Measurements from ENCODE around the gene NEURL4. TPM values are rescaled to one million over a fixed set of nuclear protein-coding genes. Genes with fewer than 3 reads are reported as not detected.

Gene NEURL4
- total RNA-seq, 1 experiment from 2014 or later: 9.8 TPM

- DNase-seq (ENCODE audit: low spot score): no peak
Observed at GRCh38 chr17:7304179-7304578, 25.0 kb downstream of the NEURL4 start.

DNA sequence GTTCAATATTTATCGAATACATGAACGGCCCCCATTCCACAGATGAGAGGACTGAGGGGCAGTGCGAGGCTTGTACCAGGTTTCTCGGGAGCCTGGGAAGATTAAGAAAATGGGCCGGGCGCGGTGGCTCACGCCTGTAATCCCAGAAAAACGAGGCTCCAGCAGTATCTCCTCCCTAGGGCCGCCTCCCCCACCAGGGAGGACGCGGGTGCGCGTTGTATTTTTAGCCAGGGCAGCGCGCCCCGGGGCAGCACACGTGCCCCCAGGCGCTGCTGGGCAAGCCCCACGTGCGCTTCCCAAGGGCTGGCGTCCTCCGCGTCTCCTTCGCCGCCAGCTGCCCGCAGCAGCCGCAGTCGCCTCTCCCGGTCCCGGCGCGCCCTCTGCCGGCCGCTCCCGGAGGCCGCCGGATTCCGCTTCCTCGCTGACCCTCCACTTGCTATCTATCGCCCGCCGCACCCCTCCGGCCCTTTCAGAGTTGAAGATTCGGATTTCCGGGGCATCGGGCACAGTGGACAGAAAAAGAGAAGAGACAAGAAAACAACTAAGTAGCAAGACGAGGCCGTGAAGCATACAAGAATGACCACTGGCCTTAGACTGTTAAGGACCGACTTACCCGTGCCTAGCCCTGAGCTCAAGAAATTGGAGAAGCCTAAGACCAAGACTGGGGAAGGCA lies 32.8 kb downstream of the NEURL4 start:
- DNase-seq (ENCODE audit: low spot score): peak; percentile 72

DNA sequence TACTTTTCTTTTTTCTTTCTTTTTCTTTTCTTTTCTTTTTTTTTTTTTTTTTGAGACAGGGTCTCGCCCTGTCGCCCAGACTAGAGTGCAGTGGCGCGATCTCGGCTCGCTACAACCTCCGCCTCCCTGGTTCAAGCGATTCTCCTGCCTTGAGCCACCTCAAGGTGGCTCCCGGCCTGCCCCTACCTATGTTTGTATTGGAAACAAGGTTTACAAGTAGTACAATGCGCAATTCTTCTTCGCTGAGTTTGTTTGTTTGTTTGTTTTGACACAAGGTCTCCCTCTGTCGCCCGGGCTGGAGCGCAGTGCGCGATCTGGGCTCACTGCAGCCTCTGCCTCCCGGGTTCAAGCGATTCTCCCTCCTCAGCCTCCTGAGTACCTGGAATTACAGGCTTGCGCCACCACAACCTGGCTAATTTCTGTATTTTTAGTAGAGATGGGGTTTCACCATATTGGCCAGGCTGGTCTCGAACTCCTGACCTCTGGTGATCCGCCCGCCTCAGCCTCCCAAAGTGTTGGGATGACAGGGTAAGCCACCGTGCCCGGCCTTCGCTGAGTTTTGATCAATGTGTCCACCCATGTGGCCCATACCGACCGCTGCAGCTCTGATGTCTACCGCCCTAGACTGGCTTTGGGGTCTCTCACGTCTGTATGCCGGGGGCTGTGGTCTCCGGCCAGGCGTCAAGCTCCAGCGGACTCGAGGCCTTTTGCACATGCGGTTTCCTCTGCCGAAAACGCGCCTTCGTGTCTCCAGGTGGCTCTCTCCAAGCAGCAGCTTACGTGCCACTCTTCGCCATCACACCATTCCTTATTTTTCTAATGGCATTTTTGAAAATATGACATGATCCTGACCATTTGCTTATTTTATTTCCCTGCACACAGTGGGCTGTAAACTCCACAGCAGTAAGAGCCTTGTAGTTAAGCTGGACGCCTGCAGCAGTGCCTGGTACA lies 33.6 kb downstream of the NEURL4 start:
- no peak for DNase-seq (ENCODE audit: low spot score)

DNA sequence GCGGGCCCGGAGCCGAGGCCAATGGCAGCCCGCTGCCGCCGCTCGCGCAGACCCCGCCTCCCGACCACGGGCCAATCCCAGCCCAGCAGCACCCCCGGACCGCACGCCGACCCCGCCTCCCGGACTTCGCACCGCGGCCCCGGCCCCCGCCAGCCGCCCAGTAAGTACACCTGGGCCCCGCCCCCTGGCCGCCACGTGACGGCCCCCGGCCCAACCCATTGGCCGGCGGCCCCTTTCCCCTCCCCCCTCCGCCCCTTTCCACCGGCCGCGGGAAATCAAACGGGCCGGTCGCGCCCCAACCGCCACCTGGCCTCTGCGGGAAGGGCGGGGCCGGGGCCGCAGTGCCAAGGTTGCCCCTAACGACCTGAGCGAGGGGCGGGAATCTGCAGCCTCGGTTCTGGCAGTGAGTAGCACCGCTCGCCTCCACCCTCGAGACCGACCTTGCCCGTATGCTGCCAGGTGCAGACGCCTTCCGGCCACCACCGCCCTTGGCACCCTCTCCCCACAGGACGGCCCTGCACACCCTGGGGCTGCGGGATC lies 34.5 kb downstream of the NEURL4 start, which contains the start of gene YBX2:
TSS of gene YBX2 (minus strand) at position 26 of the 540 bp plus-strand sequence. CDS start 139 bp downstream, outside the sequence.
- peak; percentile 33 for DNase-seq (ENCODE audit: low spot score)

DNA sequence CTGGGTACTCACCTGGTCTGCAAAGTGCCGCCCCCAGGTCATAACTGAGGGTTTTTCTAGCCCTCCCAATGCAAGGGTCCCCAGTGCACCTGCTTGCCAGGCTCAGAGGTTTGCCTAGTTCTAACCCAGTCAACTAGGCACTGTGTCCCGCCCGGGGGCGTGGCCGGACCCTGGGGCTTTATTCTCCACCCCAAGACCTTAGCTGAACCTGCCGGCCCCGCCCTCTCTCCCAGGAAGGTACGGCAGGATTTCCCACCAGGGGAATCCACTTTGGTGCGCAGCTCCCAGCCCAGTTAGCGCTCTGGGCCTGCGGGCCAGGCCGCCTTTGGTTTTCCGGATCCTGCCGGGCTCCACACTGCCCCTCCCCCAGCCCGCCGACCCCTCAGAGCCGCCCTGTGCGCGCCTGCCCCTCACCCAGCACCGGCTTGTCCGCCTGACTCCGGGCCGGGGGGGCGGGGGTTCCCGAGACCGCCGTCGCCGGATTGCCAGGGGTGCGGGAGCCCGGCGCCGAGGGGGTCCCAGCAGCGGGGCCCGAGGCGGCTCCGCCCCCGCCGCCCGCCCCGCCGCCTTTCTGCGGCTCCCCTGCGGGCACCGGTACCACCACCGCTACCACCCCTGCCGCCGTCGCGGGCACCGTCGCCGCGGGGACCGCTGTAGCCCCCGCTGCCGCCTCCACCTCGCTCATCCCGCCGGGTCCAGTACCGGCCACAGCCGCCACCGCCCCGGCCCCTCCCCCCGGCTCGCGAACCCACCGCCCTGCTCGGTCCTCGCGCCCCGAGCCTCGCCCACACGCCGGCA lies 35.1 kb downstream of the NEURL4 start:
- no peak for DNase-seq (ENCODE audit: low spot score)

DNA sequence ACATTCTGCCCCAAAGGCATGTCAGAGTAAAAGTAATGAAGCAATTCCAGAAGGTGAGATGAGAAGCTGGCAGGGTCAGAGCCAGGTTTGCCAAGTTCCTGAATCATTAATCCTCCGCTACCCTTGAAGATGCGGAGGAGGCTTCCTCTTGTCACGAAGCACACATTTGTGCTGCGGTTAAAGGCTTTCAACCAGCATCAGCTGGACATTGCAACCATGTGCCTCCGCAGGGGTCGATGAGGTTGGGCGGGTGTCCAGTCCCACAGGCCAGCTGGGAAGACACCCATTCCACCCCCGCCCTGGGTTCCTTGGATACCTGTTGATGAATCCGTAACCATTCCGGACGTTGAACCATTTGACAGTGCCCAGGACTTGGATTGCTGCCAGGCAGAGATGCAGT lies 36.0 kb downstream of the NEURL4 start:
- DNase-seq (ENCODE audit: low spot score): no peak

DNA sequence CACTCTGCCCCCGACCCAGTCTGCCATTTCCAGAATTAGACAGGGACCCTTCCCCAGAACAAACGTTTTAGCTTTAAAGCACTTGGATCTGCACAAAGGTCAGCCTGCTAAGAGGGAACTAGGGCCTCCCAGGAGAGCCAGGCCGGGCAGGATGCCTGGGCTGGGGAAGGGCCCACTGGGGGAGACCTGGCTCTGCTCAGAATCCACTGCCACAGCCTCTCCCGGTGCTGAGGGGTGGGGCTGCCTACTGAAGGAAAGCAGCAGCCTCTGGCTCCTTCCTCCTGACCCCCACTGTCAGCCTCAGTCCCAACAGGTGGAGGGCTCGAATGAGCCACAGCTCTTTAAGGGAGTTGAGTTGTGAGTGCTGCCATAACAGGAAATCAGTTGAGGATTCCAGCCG lies 36.4 kb downstream of the NEURL4 start:
- DNase-seq (ENCODE audit: low spot score): no peak

GRCh38 chr17:7292194-7292593 lies 36.9 kb downstream of the NEURL4 start:
- DNase-seq (ENCODE audit: low spot score): no peak

DNA sequence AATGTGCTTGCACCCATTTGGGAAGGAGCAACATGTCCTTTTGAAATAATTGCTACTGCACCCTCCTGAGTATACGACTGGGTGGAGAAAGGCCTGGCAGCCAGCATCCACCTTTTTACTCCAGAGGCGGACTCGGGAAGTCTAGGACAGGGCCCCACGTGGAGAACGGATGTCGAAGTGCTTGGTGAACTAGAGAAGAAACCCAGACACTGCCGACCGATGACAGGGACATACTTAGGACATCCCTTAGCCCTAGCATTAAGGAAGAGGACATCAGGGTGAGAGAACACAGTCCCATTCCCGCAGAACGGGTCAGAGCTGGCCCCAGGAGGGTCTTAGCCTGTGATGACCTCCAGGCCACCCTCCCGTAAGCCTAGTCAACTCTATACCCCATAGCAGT lies 38.5 kb downstream of the NEURL4 start:
- no peak for DNase-seq (ENCODE audit: low spot score)

DNA sequence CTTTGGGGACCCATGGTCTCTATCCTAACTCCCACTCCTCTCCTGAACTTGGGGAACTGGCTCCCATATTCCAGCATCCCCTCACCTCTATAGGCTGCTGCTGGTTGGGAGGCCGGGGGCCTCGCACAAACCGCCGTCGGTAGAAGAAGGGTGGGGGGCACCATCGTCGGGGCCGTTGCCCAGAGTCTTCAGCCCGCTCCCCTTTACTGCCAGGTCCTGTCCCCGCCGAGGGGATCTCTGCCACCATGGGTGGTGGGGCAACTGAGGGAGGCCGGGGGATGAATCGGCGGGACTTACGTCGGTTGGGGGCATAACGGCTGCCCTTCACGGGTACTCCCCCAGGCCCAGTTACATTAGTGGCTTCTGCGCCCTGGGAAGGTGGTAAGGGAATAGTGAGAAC lies 39.0 kb downstream of the NEURL4 start:
- DNase-seq (ENCODE audit: low spot score): no peak

- no peak for DNase-seq (ENCODE audit: low spot score)
Observed at GRCh38 chr17:7289256-7290032, 39.7 kb downstream of the NEURL4 start.

GRCh38 chr17:7285679-7286078 lies 43.5 kb downstream of the NEURL4 start:
- no peak for DNase-seq (ENCODE audit: low spot score)

- no peak for DNase-seq (ENCODE audit: low spot score)
Observed at GRCh38 chr17:7284911-7285310, 44.2 kb downstream of the NEURL4 start.

- no peak for DNase-seq (ENCODE audit: low spot score)
Observed at GRCh38 chr17:7283471-7284216, 45.5 kb downstream of the NEURL4 start.

DNA sequence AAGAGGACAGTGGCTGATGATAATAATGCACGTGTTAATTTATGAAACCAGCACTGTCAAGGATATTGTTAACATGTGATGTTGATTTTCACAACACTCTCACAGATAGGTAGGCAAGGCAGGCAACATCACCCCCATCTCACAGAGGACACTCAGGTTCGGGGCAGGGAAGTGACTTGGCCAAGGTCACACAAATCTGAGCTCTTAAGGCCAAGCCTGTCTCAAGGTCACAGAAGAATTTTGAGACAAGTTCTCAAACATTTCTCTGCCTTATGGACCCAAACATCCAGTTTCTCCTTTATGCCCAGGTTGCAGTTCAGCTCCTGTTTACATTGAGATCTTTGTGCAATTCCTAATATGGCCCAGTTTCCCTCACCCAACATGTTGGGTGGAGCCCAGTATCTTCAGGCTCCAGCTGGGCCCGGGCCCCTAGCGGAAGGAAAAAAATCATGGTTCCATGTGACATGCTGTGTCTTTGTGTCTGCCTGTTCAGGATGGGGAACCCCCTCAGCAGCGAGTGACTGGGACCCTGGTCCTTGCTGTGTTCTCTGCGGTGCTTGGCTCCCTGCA lies 46.3 kb downstream of the NEURL4 start:
- DNase-seq (ENCODE audit: low spot score): no peak

DNA sequence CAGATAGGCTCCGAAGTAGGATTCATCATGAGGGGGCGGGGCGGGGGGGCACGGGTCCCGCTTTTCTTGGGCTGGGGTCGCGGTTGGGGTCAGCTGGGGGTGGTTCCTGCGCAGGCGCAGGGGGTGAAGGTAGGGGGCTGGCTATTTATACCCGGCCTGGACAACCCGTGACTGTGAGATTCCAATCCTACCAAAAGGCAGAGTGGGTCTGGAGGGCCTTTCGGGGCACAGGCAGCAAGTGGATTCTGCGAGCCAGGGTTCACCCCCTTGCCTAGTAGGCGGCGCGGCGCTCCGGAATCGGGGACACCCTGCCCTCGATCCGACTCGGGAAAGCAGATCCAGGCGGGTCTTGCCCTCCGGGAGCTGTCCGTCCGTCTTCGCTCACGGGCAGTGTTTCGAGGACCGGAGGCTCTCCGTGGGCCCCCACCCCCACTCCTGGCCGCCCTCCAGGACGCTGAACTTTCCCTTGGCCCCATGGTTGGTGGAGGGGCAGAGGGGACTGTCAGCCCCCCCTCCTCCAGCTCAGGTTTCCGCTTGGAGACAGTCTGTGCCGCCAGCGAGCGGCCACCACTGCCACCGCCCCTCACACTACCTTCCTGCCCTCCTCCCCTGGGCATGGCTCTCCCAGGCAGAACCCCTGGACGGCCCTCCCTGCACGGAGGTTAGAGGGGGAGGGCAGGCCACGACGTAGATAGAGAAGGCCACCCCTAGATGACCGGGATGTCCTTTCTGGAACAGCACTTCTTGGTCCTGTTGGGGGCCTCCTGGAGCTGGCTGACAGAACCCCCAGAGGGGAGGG lies 47.0 kb downstream of the NEURL4 start:
- no peak for DNase-seq (ENCODE audit: low spot score)

DNA sequence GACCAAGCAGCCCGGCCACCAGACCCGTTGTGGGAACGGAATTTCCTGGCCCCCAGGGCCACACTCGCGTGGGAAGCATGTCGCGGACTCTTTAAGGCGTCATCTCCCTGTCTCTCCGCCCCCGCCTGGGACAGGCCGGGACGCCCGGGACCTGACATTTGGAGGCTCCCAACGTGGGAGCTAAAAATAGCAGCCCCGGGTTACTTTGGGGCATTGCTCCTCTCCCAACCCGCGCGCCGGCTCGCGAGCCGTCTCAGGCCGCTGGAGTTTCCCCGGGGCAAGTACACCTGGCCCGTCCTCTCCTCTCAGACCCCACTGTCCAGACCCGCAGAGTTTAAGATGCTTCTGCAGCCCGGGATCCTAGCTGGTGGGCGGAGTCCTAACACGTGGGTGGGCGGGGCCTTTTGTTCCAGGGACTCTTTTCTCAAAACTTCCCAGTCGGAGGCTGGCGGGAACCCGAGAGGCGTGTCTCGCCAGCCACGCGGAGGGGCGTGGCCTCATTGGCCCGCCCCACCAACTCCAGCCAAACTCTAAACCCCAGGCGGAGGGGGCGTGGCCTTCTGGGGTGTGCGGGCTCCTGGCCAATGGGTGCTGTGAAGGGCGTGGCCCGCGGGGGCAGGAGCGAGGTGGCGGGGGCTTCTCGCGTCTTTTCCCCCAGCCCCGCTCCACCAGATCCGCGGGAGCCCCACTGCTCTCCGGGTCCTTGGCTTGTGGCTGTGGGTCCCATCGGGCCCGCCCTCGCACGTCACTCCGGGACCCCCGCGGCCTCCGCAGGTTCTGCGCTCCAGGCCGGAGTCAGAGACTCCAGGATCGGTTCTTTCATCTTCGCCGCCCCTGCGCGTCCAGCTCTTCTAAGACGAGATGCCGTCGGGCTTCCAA lies 47.8 kb downstream of the NEURL4 start, which contains the start of gene SLC2A4:
TSS of gene SLC2A4 (plus strand) at position 645 of the 879 bp plus-strand sequence. CDS start at position 862, 217 bp downstream.
- DNase-seq (ENCODE audit: low spot score): peak; percentile 88

GRCh38 chr17:7280519-7281073 lies 48.5 kb downstream of the NEURL4 start:
- DNase-seq (ENCODE audit: low spot score): peak; percentile 77

Measured in A172 (cell line).